ENCODE results near the gene CLCN7. TPM values are rescaled to one million over a fixed set of nuclear protein-coding genes. Genes with fewer than 3 reads are reported as not detected.
A peak's percentile ranks its signal among the peaks of the same experiment; 100 is the strongest.

Gene CLCN7
- total and polyA plus RNA-seq, 2 of the 13 experiments (the other 11 are each of a cell fraction or from before 2014, with no cell fraction given) = 24.6 to 25.1 TPM

GRCh38 chr16:1414532-1415260 is 60.1 kb downstream of the CLCN7 start, which contains the start of gene UNKL:
UNKL (minus strand) TSS chr16:1414704; CDS start chr16:1414691, 13 bp downstream.
- H3K9me3 ChIP-seq (ENCODE audit: low read length) = no peaks in the 10 kb centered on the region
- H3K9ac ChIP-seq (ENCODE audit: insufficient read depth, low read depth, low read length) = peak within 1 kb of the TSS; percentile 82
- H3K79me2 ChIP-seq (ENCODE audit: insufficient read depth, low read length) = peaks cover 7% of the 10 kb centered on the region
- intact Hi-C loops (cut with micrococcal nuclease; ENCODE audit: unreplicated experiment) = no loop called here
- H3K36me3 ChIP-seq (replicated peaks in 1 of 2; ENCODE audit: control insufficient read depth in 1 of 2, insufficient read depth in 2 of 2, low read length in 2 of 2) = no peaks in the 10 kb centered on the region; a peak in 2 of 5 replicates
- no peaks in the 10 kb centered on the region; a peak in 1 of 5 replicates for H3K27me3 ChIP-seq (ENCODE audit: control insufficient read depth in 1 of 2, insufficient read depth in 2 of 2, low read length in 2 of 2)
- in situ Hi-C loops (cut with HindIII; ENCODE audit: extremely low pct_ligation_motif_present, low pct_unique_long_range_greater_than_20kb) = no loop called here
- FAIRE-seq = no peak
- peak within 1 kb of the TSS; percentile 54 for H2AFZ ChIP-seq (ENCODE audit: low read length)
- POLR2A ChIA-PET = interaction anchor here (0.9 kb wide), 1 partner anchor 21 kb away, joined by 3 read pairs; no protein-coding TSS in a partner anchor
- H3K4me1 ChIP-seq (ENCODE audit: insufficient read depth, low read length) = peaks cover 34% of the 10 kb centered on the region
- H3K4me3 ChIP-seq (replicated peaks in 1 of 3; ENCODE audit: insufficient read depth in 1 of 3, low read depth in 2 of 3, low read length in 3 of 3) = peak within 1 kb of the TSS; percentile 79 to 98 (median 96)
- peak within 1 kb of the TSS; percentile 82 for H3K27ac ChIP-seq (ENCODE audit: extremely low read length, insufficient read depth, low read length)
- H3K4me2 ChIP-seq (ENCODE audit: low read depth, low read length) = peak within 1 kb of the TSS; percentile 75
- DNase-seq (ENCODE audit: low spot score) = peak; percentile 77
- peak; percentile 76 for ATAC-seq
- 0% methylated on average over 6 of the region's 72 CpGs for WGBS (ENCODE audit: low lambda C conversion rate)
- no TSS peak for BruUV-seq (replicated peaks)
- CTCF ChIA-PET (ENCODE audit: low intra/inter-chr PET ratio, low total read pairs) = interaction anchor here (1.5 kb wide), 1 partner anchor 76 kb away, joined by 4 read pairs; no protein-coding TSS in a partner anchor
- H4K20me1 ChIP-seq (ENCODE audit: insufficient read depth, low read length) = no peaks in the 10 kb centered on the region
- peak; percentile 77 for TF ChIP-seq GFI1 (CRISPR knock-in tag; IDR thresholded peaks at IDR 0.05; ENCODE audit: borderline replicate concordance)
- TF ChIP-seq YY1 (IDR thresholded peaks at IDR 0.05; ENCODE audit: insufficient read depth, insufficient replicate concordance, low read depth, low read length) = peak; percentile 10
- TF ChIP-seq ZNF580 (CRISPR knock-in tag; IDR thresholded peaks at IDR 0.05; ENCODE audit: borderline replicate concordance, low read depth) = 0 out of 2 replicates have a peak, but pooled peaks have one; percentile 25
- TF ChIP-seq RXRB (CRISPR knock-in tag; IDR thresholded peaks at IDR 0.05; ENCODE audit: borderline replicate concordance) = peak; percentile 32; the same call in 1 of the 2 replicates
- peak; percentile 20; the same call in 1 of the 2 replicates for TF ChIP-seq AKAP8 (CRISPR knock-in tag; IDR thresholded peaks at IDR 0.05)
- peak; percentile 87 for TF ChIP-seq ZSCAN25 (CRISPR knock-in tag; IDR thresholded peaks at IDR 0.05)
- no peak for TF ChIP-seq ELF1 (CRISPR knock-in tag; IDR thresholded peaks at IDR 0.05)
- TF ChIP-seq, protein P1, sequence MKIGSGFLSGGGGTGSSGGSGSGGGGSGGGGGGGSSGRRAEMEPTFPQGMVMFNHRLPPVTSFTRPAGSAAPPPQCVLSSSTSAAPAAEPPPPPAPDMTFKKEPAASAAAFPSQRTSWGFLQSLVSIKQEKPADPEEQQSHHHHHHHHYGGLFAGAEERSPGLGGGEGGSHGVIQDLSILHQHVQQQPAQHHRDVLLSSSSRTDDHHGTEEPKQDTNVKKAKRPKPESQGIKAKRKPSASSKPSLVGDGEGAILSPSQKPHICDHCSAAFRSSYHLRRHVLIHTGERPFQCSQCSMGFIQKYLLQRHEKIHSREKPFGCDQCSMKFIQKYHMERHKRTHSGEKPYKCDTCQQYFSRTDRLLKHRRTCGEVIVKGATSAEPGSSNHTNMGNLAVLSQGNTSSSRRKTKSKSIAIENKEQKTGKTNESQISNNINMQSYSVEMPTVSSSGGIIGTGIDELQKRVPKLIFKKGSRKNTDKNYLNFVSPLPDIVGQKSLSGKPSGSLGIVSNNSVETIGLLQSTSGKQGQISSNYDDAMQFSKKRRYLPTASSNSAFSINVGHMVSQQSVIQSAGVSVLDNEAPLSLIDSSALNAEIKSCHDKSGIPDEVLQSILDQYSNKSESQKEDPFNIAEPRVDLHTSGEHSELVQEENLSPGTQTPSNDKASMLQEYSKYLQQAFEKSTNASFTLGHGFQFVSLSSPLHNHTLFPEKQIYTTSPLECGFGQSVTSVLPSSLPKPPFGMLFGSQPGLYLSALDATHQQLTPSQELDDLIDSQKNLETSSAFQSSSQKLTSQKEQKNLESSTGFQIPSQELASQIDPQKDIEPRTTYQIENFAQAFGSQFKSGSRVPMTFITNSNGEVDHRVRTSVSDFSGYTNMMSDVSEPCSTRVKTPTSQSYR (CRISPR knock-in tag; IDR thresholded peaks at IDR 0.05; ENCODE audit: borderline replicate concordance) = peak; percentile 36; the same call in 1 of the 2 replicates
- peak in 1 of 2 experiments; percentile 30; a peak in 1 of 4 replicates for TF ChIP-seq NR2F1 (CRISPR knock-in tag; IDR thresholded peaks at IDR 0.05)
- TF ChIP-seq, protein P2, sequence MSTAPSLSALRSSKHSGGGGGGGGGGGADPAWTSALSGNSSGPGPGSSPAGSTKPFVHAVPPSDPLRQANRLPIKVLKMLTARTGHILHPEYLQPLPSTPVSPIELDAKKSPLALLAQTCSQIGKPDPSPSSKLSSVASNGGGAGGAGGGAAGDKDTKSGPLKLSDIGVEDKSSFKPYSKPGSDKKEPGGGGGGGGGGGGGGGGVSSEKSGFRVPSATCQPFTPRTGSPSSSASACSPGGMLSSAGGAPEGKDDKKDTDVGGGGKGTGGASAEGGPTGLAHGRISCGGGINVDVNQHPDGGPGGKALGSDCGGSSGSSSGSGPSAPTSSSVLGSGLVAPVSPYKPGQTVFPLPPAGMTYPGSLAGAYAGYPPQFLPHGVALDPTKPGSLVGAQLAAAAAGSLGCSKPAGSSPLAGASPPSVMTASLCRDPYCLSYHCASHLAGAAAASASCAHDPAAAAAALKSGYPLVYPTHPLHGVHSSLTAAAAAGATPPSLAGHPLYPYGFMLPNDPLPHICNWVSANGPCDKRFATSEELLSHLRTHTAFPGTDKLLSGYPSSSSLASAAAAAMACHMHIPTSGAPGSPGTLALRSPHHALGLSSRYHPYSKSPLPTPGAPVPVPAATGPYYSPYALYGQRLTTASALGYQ (CRISPR knock-in tag; IDR thresholded peaks at IDR 0.05) = peak; percentile 40; the same call in 1 of the 2 replicates
- 0 out of 4 replicates have a peak, but pooled peaks of 1 of the 2 experiments have one; percentile 39 for TF ChIP-seq POLR2A (IDR thresholded peaks at IDR 0.05; ENCODE audit: insufficient read depth in 1 of 2, low read depth in 2 of 2, low read length in 2 of 2)
- TF ChIP-seq, protein P3, sequence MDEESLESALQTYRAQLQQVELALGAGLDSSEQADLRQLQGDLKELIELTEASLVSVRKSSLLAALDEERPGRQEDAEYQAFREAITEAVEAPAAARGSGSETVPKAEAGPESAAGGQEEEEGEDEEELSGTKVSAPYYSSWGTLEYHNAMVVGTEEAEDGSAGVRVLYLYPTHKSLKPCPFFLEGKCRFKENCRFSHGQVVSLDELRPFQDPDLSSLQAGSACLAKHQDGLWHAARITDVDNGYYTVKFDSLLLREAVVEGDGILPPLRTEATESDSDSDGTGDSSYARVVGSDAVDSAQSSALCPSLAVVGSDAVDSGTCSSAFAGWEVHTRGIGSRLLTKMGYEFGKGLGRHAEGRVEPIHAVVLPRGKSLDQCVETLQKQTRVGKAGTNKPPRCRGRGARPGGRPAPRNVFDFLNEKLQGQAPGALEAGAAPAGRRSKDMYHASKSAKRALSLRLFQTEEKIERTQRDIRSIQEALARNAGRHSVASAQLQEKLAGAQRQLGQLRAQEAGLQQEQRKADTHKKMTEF (CRISPR knock-in tag; IDR thresholded peaks at IDR 0.05) = 0 out of 2 replicates have a peak, but pooled peaks have one; percentile 17
- peak; percentile 18; the same call in 1 of the 2 replicates for TF ChIP-seq SPEN (CRISPR knock-in tag; IDR thresholded peaks at IDR 0.05; ENCODE audit: low read depth)
- TF ChIP-seq RBFOX2 (IDR thresholded peaks at IDR 0.05; ENCODE audit: low read depth, low read length) = peak; percentile 39; the same call in 1 of the 2 replicates
- 0 out of 2 replicates have a peak, but pooled peaks have one; percentile 25 for TF ChIP-seq SALL1 (CRISPR knock-in tag; IDR thresholded peaks at IDR 0.05)
